Esophagus muscularis mucosa (tissue), 4 donors: ENCODE data around the gene SLC22A12. TPM values are rescaled to one million over a fixed set of nuclear protein-coding genes. Genes with fewer than 3 reads are reported as not detected.
"Not testable (repeated sequence)": the region's sequence is repeated elsewhere in the genome, so short reads cannot be mapped to it uniquely, and the experiment has no call there.

Experiments used
- DNase-seq: peaks from one replicate; pipeline ENCODE4 v3.0.0-alpha.2; 2017; ENCODE audit errors: extremely low spot score
- H3K27ac ChIP-seq, 4 donors: fragments of 200-600 bp; sonication (generic); replicated peaks in 1 of 4; 1 replicate in 3 of 4; 2 replicates in 1 of 4; pipeline ENCODE4 v1.5.1; 2016 to 2019; ENCODE audit warnings: mild to moderate bottlenecking in 1 of 4
- H3K27me3 ChIP-seq, 4 donors: fragments of 200-600 bp; sonication (generic); one replicate each; pipeline versions ENCODE4 v1.5.1 to v1.6.0; 2016 to 2019
- H3K36me3 ChIP-seq, 4 donors: fragments of 200-600 bp; sonication (generic); one replicate each; pipeline ENCODE4 v1.5.1; 2016 to 2019
- H3K4me1 ChIP-seq, 4 donors: fragments of 200-600 bp; sonication (generic); one replicate each; pipeline ENCODE4 v1.5.1; 2016 to 2019
- H3K4me3 ChIP-seq, 4 donors: fragments of 200-600 bp; sonication (generic); 1 replicate in 2 of 4; 2 replicates in 2 of 4; pipeline ENCODE4 v1.5.1; 2016 to 2019; ENCODE audit warnings: mild to moderate bottlenecking in 4 of 4, moderate library complexity in 1 of 4
- H3K9me3 ChIP-seq, 4 donors: fragments of 200-600 bp; sonication (generic); 1 replicate in 3 of 4; 2 replicates in 1 of 4; pipeline ENCODE4 v1.5.1; 2016 to 2019
- EP300 ChIP-seq: sonication (generic); formaldehyde crosslinking; IDR thresholded peaks from one replicate; pipeline ENCODE4 v1.6.1; 2017; ENCODE audit warnings: antibody characterized with exemption
- POLR2A ChIP-seq: fragments of 450-650 bp; IDR thresholded peaks from one replicate; pipeline ENCODE4 v1.6.1; 2017; ENCODE audit warnings: antibody characterized with exemption, moderate library complexity, mild to moderate bottlenecking, low read depth
- POLR2AphosphoS5 ChIP-seq, 2 donors: sonication (generic); formaldehyde crosslinking; IDR thresholded peaks; one replicate each; pipeline ENCODE4 v1.6.1; 2017; ENCODE audit warnings: antibody characterized with exemption in 2 of 2
- WGBS: methylation state at CpG from one replicate; pipeline ENCODE4 v1.1.5; 2018; 5-methylcytosine and 5-hydroxymethylcytosine counted together
- intact Hi-C: fragments of 100-400 bp; cut with DNase I; formaldehyde crosslinking; loops from one replicate; pipeline ENCODE4 v1.15.1; 2023
- total RNA-seq, 4 donors: library from RNA; depleted of rRNA; stranded (reverse); fragments of >200 nt; gene quantifications; one replicate each; pipeline versions ENCODE4 v1.1.0 to v1.2.1, GENCODE V29; 2016
- TF ChIP-seq, protein P1 (sequence below), 3 experiments: fragments of 200-600 bp in 2 of 3; fragments of 450-650 bp in 1 of 3; sonication (generic) in 2 of 3; IDR thresholded peaks; one replicate each; pipeline ENCODE4 v1.5.1; 2017 to 2019; ENCODE audit warnings: antibody characterized with exemption in 3 of 3, mild to moderate bottlenecking in 2 of 3, moderate library complexity in 1 of 3

SLC22A12 gene
- total RNA-seq, 4 donors from 2014 or later = not detected

DNA sequence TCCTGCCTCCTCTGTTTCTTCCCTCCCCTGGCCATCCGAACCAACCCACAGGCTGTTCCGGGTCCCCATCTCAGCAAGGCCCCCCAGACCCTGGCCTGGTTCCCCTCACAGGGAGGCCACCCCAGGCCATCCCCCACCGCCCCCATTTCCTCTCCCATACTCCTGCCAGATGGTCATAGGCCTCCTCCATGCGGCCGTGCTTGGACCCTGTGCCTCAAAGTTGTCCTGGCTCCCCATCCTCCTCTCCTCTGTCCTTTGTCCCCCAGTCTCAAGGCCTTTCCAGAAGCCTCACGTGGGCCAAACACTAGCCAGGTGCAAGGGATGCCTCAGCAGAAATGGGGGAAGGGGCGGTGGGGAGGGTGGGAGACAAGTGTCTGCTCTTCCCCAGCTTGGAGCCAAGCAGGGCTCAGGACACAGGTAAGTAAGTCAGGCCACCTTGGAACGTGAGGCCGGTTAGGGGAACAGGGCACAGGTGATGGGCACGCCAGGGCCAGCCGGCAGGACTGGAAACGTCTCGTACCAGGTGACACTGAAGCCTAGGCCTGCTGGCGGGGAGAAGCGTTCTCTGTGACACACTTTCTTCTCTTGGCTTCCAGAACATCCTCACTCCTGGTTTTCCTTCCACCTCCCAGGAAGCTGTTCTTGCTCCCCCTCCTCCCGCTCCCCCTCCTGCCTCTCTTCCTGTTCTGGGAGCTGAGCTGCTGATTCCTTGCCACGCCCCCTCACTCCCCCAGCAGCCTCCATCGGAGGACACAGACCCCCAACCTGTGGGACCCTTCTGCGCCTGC, 31.5 kb upstream of the SLC22A12 start:
- Histone ChIP-seq H3K27ac (no peak overlapping the region), H3K4me3 (no peak overlapping the region), H3K9me3 (no peaks in the 10 kb centered on the region), H3K36me3 (no peaks in the 10 kb centered on the region), H3K27me3 (peaks cover 0 to 19% (median 0%) of the 10 kb centered on the region in 4 donors), H3K4me1 (peaks cover 5 to 14% (median 11%) of the 10 kb centered on the region in 4 donors)
- TF ChIP-seq, protein P1, sequence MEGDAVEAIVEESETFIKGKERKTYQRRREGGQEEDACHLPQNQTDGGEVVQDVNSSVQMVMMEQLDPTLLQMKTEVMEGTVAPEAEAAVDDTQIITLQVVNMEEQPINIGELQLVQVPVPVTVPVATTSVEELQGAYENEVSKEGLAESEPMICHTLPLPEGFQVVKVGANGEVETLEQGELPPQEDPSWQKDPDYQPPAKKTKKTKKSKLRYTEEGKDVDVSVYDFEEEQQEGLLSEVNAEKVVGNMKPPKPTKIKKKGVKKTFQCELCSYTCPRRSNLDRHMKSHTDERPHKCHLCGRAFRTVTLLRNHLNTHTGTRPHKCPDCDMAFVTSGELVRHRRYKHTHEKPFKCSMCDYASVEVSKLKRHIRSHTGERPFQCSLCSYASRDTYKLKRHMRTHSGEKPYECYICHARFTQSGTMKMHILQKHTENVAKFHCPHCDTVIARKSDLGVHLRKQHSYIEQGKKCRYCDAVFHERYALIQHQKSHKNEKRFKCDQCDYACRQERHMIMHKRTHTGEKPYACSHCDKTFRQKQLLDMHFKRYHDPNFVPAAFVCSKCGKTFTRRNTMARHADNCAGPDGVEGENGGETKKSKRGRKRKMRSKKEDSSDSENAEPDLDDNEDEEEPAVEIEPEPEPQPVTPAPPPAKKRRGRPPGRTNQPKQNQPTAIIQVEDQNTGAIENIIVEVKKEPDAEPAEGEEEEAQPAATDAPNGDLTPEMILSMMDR (IDR thresholded peaks at IDR 0.05) = no peak
- TF ChIP-seq POLR2AphosphoS5 (IDR thresholded peaks at IDR 0.05) (no peak), POLR2A (no peak), EP300 (no peak)
- WGBS = 84% methylated on average over 19 of the region's 19 CpGs
- DNase-seq = no peak
- intact Hi-C loops = no loop called here

DNA sequence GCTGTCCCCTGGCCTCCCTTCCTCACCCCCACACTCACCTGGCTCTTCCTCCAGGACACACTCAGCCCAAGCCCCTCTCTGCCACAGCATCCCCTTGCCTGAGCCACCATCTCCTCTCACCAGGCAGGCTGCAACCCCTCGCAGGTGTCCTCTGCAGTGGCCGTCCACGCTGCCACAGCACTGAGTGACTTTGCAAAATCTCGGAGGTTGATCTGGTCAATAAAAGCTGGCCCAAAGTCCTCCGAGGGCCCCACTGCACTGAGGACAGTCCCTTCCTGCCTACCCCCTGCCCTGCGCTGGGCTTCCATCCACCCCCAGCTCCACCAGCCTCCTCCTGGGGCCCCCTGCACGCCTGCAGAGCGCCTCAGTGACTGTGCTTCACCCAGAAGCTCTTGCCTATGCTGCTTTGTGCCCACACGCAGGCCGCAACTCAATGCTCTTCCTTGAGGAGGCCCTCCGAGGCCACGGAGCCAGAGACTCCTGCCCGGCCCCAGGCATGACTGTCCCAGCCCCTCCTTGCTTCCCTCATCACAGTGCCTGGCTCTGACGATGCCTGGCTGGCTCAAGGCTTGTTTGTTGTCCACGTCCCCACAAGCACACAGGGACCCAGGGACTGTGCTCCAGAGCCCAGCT, 30.8 kb upstream of the SLC22A12 start:
- no peaks in the 10 kb centered on the region for H3K36me3 ChIP-seq
- H3K4me1 ChIP-seq = peaks cover 0 to 7% (median 4%) of the 10 kb centered on the region in 4 donors
- no peak for TF ChIP-seq POLR2AphosphoS5 (IDR thresholded peaks at IDR 0.05)
- no peak for TF ChIP-seq POLR2A
- TF ChIP-seq, protein P1 (IDR thresholded peaks at IDR 0.05) = no peak
- TF ChIP-seq EP300 = no peak
- H3K4me3 ChIP-seq = no peak overlapping the region
- 75% methylated on average over 15 of the region's 15 CpGs for WGBS
- H3K9me3 ChIP-seq = no peaks in the 10 kb centered on the region
- H3K27me3 ChIP-seq = peaks cover 0 to 19% (median 0%) of the 10 kb centered on the region in 4 donors
- intact Hi-C loops = no loop called here
- H3K27ac ChIP-seq = no peak overlapping the region
- DNase-seq = no peak

DNA sequence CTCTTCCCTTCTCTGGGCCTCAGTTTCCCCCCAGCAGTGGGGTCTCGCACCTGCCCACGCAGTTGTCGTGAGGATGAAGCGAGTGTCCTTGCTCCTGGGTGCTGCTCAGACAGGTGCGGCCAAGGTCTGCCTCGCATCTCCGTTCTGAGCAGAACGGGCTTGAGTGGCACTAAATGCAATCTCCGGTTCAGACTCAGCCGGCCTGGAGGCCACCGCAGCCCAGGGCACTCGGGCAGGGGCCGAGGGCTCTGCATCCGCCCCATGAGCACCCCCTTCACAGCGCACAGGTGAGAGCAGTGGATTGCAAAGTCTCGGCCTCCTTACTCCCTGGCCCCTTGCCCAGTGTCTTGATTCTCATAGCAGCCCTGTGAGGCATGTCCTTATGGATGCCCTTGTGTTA, 30.1 kb upstream of the SLC22A12 start:
- no peaks in the 10 kb centered on the region for H3K9me3 ChIP-seq
- H3K27me3 ChIP-seq = peaks cover 0 to 19% (median 0%) of the 10 kb centered on the region in 4 donors
- no peak for DNase-seq
- H3K4me3 ChIP-seq = no peak overlapping the region
- H3K36me3 ChIP-seq = no peaks in the 10 kb centered on the region
- peaks cover 0 to under 1% (median 0%) of the 10 kb centered on the region in 4 donors for H3K4me1 ChIP-seq
- no peak for TF ChIP-seq POLR2AphosphoS5 (IDR thresholded peaks at IDR 0.05)
- no peak for TF ChIP-seq POLR2A
- TF ChIP-seq, protein P1 (IDR thresholded peaks at IDR 0.05) = no peak
- no peak for TF ChIP-seq EP300
- 96% methylated on average over 9 of the region's 16 CpGs for WGBS
- intact Hi-C loops = no loop called here
- no peak overlapping the region for H3K27ac ChIP-seq

DNA sequence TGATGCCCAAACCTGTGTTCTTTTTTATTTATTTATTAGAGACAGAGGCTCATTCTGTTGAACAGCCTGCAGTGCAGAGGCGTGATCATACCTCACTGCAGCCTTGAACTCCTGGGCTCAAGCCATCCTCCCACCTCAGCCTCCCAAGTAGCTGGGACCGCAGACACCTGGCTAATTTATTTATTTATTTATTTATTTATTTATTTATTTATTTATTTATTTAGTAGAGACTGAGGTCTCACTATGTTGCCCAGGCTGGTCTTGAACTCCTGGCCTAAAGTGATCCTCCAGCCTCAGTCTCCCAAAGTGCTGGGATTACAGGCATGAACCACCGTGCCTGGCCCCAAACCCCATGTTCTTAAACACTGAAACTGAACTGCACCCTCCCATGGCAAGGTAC, 29.6 kb upstream of the SLC22A12 start:
- H3K4me3 ChIP-seq, H3K9me3 ChIP-seq, intact Hi-C loops, H3K27ac ChIP-seq, DNase-seq, H3K36me3 ChIP-seq, H3K4me1 ChIP-seq: not testable (repeated sequence)
- H3K27me3 ChIP-seq = peaks cover 0 to 19% (median 0%) of the 10 kb centered on the region in 4 donors
- 92% methylated on average over 3 of the region's 3 CpGs for WGBS

DNA sequence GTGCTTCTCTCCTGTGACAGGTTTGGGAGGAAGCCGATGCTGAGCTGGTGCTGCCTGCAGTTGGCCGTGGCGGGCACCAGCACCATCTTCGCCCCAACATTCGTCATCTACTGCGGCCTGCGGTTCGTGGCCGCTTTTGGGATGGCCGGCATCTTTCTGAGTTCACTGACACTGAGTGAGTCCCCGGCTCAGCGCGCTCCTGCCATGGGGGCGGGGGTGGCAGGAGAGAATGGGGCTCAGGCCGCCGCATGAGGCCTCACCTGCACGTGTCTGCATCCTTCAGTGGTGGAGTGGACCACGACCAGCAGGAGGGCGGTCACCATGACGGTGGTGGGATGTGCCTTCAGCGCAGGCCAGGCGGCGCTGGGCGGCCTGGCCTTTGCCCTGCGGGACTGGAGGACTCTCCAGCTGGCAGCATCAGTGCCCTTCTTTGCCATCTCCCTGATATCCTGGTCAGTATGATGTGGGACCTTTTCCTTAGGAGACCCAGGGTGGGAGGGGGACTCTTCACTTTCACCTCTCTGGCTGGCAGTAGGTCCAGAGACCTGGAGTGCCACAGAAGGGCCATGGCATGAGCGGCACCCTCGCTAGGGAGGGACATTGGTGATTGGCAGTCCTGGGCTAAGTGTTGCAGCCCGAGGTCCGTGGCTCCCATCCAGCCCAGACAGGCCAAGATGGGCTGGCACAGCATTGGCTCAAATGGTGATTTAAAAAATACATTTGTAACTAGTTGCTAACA, 28.9 kb upstream of the SLC22A12 start:
- Histone ChIP-seq H3K27me3 (peaks cover 0 to 19% (median 0%) of the 10 kb centered on the region in 4 donors), H3K36me3 (no peaks in the 10 kb centered on the region), H3K4me3 (no peak overlapping the region), H3K9me3 (no peaks in the 10 kb centered on the region), H3K27ac (no peak overlapping the region), H3K4me1 (peaks cover 5 to 12% (median 9%) of the 10 kb centered on the region in 4 donors)
- no peak for TF ChIP-seq EP300
- TF ChIP-seq POLR2AphosphoS5 (IDR thresholded peaks at IDR 0.05) = no peak
- TF ChIP-seq, protein P1 (IDR thresholded peaks at IDR 0.05) = no peak
- TF ChIP-seq POLR2A = no peak
- WGBS = 93% methylated on average over 15 of the region's 29 CpGs
- DNase-seq = no peak
- intact Hi-C loops = no loop called here
